IMR-90 (cell line): Measurements from ENCODE around the gene SDHB.

Experiments
- BHLHE40 ChIP-seq: fragments of 150-350 bp; IDR thresholded peaks from 2 replicates; pipeline ENCODE4 v1.6.1; 2016; ENCODE audit warnings: mild to moderate bottlenecking, low read depth, low read length
- CHD1 ChIP-seq: IDR thresholded peaks from 2 replicates; pipeline ENCODE4 v1.6.1; 2012; ENCODE audit warnings: low read depth, low read length, improper control_type of control experiment
- CTCF ChIP-seq: conservative IDR thresholded peaks from 2 replicates; pipeline ENCODE4 v1.5.1; 2012; ENCODE audit warnings: mild to moderate bottlenecking, low read depth, low read length, improper control_type of control experiment
- MAFK ChIP-seq: IDR thresholded peaks from 2 replicates; pipeline ENCODE4 v1.6.1; 2012; ENCODE audit warnings: low read depth, low read length, improper control_type of control experiment
- MXI1 ChIP-seq: IDR thresholded peaks from 2 replicates; pipeline ENCODE4 v1.6.1; 2012; ENCODE audit warnings: low read depth, mild to moderate bottlenecking, low read length, moderate library complexity, borderline replicate concordance
- POLR2A ChIP-seq: IDR thresholded peaks from 2 replicates; pipeline ENCODE4 v1.6.1; 2012; ENCODE audit warnings: mild to moderate bottlenecking, low read depth, low read length
- RAD21 ChIP-seq: IDR thresholded peaks from 2 replicates; pipeline ENCODE4 v1.6.1; 2012; ENCODE audit warnings: low read length, improper control_type of control experiment
- RCOR1 ChIP-seq: IDR thresholded peaks from 2 replicates; pipeline ENCODE4 v1.6.1; 2012; ENCODE audit warnings: mild to moderate bottlenecking, low read length, improper control_type of control experiment; ENCODE audit not compliant: insufficient replicate concordance
- RFX5 ChIP-seq: IDR thresholded peaks from 2 replicates; pipeline ENCODE4 v1.8.0; 2012; ENCODE audit warnings: low read depth, mild to moderate bottlenecking, low read length, moderate library complexity
- SMC3 ChIP-seq: fragments of 150-350 bp; IDR thresholded peaks from 2 replicates; pipeline ENCODE4 v1.6.1; 2016; ENCODE audit warnings: low read depth, mild to moderate bottlenecking, antibody characterized with exemption, low read length, moderate library complexity
- USF2 ChIP-seq: fragments of 150-350 bp; IDR thresholded peaks from 2 replicates; pipeline ENCODE4 v1.6.1; 2017; ENCODE audit warnings: mild to moderate bottlenecking, antibody characterized with exemption, low read length, low read depth

DNA sequence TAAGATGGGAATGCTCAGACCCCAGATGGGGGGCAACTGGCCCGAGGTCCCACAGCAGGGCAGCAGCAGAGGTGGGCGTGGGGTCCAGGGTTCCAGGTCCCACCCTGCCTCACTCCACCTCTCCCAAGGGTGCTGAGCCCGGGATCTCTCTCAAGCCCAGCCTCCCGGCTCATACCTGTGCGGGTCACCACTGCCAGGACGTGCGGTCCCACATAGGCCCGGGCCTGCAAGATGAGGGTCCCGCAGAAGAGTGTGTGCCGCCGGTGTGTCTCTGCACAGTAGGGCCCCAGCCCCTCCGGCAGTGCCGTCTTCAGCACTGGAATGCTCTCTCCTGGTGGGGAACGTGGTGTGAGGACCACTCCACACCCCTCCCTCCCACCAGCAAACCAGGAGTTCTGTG is 57.0 kb downstream of the SDHB start:
- TF ChIP-seq RCOR1 (no peak), SMC3 (no peak), CTCF (no peak), MAFK (no peak), USF2 (no peak), BHLHE40 (no peak), RFX5 (no peak), MXI1 (no peak), RAD21 (no peak), POLR2A (no peak), CHD1 (no peak)
